Activated CD4-positive, alpha-beta memory T cell treated with anti-CD3 and anti-CD28 coated beads for 36 hours (primary cell): Measurements from ENCODE around the gene GLRX5. TPM values are rescaled to one million over a fixed set of nuclear protein-coding genes. Genes with fewer than 3 reads are reported as not detected.

ENCODE experiments used
- CTCF ChIA-PET: fragments of 350-600 bp; sonication (Branson Sonifier 250); formaldehyde crosslinking; loops from one replicate; lab custom pipeline; 2021; ENCODE audit warnings: antibody characterized with exemption, inconsistent platforms; lab: Charles Lee
- POLR2A ChIA-PET: fragments of 350-600 bp; sonication (Branson Sonifier 250); formaldehyde crosslinking; loops from one replicate; lab custom pipeline; 2021; ENCODE audit warnings: antibody characterized with exemption; lab: Charles Lee
- DNase-seq: peaks from one replicate; pipeline ENCODE4 v3.0.0-alpha.2; 2020
- H3K27ac Mint-ChIP-seq: one replicate; pipeline ENCODE4 v1.8.0; 2021; ENCODE audit warnings: mixed read lengths
- H3K27me3 Mint-ChIP-seq: one replicate; pipeline ENCODE4 v1.8.0; 2021; ENCODE audit warnings: mixed read lengths
- H3K36me3 Mint-ChIP-seq: one replicate; pipeline ENCODE4 v1.8.0; 2021; ENCODE audit warnings: mixed read lengths
- H3K4me1 Mint-ChIP-seq: one replicate; pipeline ENCODE4 v1.8.0; 2021; ENCODE audit warnings: low read depth, mixed read lengths
- H3K4me3 Mint-ChIP-seq: one replicate; pipeline ENCODE4 v1.8.0; 2021; ENCODE audit warnings: mild to moderate bottlenecking, mixed read lengths
- H3K9me3 Mint-ChIP-seq: one replicate; pipeline ENCODE4 v1.8.0; 2021; ENCODE audit warnings: mixed read lengths
- intact Hi-C: fragments of 100-400 bp; cut with micrococcal nuclease; formaldehyde crosslinking; loops from one replicate; pipeline ENCODE4 v1.15.1; 2023
- total RNA-seq, 2 experiments: library from RNA; stranded (reverse); gene quantifications; one replicate each; pipeline ENCODE4 v1.2.3, GENCODE V29; 2021

GLRX5 gene
- total RNA-seq, 2 experiments from 2014 or later: 31.8 to 32.2 TPM

DNA sequence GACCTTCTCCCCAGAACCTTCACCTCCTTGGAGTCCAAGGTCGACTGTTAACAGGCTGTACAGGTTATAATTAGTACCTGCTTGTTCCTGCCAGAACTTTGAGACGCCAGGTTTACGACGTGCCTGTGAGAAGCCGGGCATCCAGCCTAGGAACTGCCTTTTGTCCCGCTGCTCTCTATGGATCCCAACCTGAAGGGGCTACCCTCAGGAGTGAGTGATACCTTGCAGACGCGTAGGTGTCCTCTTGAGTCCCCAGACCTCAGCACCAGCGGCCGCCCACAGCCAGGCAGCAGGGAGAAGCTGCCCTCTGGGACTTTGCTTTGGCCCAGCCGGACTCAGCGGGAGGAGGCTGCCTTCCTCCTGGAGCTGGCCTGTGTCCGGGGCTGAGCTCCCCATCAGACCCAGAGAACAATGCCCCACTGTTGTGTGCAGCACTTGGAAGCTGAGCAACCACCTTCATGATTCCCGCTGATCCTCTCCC, 34.6 kb upstream of the GLRX5 start:
- intact Hi-C loops: no loop called here
- CTCF ChIA-PET: no interaction called here
- no peaks in the 10 kb centered on the region for H3K9me3 Mint-ChIP-seq
- no peaks in the 10 kb centered on the region for H3K27me3 Mint-ChIP-seq
- DNase-seq: no peak
- peaks cover 9% of the 10 kb centered on the region for H3K36me3 Mint-ChIP-seq
- POLR2A ChIA-PET: interaction anchor here (1.1 kb wide), 1 partner anchor 23 kb away, joined by 4 read pairs; no protein-coding TSS in a partner anchor
- H3K4me3 Mint-ChIP-seq: no peak overlapping the region
- H3K4me1 Mint-ChIP-seq: peaks cover 79% of the 10 kb centered on the region
- no peak overlapping the region for H3K27ac Mint-ChIP-seq

DNA sequence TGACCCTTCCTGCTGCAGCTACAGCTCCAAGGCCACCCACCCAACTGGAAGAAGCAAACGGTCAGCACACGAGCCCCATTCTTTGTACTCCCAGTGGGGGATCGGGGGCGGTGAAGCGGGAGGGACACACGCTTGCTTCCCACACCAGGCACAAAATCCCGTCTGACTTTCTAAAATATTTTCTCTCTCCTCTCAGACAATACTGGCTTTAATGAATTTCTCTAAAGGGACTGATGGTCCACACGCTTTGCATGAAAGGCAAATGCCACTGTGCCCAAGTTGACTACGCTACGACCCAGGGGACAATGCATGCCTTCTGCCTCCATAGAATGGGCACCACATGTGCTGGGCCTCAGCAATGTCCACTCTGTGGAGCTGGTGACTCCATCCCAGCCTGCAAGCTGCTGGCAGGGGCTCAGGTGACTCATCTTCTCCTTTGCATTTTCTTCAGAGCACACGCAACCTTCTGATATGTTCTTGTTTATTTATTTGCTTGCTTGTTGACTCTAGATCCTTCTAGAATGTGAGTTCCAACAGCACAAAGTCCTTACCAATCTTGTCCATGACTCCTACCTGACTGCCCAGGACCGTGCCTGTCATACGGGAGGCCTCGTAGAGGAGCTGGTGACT, 34.0 kb upstream of the GLRX5 start:
- ChIA-PET CTCF (no interaction called here), POLR2A (interaction anchor here (1.1 kb wide), 1 partner anchor 22 kb away, joined by 4 read pairs; no protein-coding TSS in a partner anchor)
- peaks cover 77% of the 10 kb centered on the region for H3K4me1 Mint-ChIP-seq
- intact Hi-C loops: no loop called here
- no peak for DNase-seq
- H3K4me3 Mint-ChIP-seq: no peak overlapping the region
- no peaks in the 10 kb centered on the region for H3K9me3 Mint-ChIP-seq
- H3K27ac Mint-ChIP-seq: no peak overlapping the region
- H3K36me3 Mint-ChIP-seq: peaks cover 9% of the 10 kb centered on the region
- H3K27me3 Mint-ChIP-seq: no peaks in the 10 kb centered on the region

DNA sequence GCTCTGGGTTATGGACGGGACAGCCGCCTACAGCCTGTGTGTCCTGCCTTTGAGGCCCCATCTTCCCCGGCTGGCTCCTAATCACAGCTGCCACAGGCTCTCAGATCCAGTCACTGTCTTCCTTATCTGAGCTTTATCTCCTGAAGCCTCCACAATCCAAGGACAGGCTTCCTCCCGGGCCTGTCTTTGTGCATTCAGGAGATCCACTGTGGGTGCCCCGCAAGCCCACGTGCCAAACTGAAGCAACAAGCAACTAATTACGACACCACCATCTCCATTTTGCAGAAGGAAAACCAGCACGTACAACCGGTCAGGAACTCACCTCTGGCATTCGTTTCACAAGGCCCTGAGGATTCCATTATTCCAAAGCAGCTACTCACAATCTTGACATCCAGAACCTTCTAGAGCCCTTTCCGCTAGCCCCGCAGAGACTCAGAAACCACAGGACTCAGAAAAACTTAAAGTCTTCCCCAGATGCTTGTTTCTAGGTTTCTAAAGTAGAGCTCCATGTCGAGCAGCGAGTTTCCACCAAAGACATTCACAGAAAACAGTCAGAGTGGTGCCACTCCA, 32.4 kb upstream of the GLRX5 start:
- POLR2A ChIA-PET: interaction anchor here (3.5 kb wide), 1 partner anchor 12 kb away, joined by 27 read pairs; the partner anchor contains the start of gene SYNE3
- intact Hi-C loops: no loop called here
- no peaks in the 10 kb centered on the region for H3K27me3 Mint-ChIP-seq
- H3K36me3 Mint-ChIP-seq: peaks cover 19% of the 10 kb centered on the region
- H3K27ac Mint-ChIP-seq: no peak overlapping the region
- CTCF ChIA-PET: interaction anchor here (0.7 to 1.1 kb wide), 3 partner anchors 11 to 60 kb away, joined by 3 to 4 read pairs (median 4); no protein-coding TSS in a partner anchor
- H3K4me3 Mint-ChIP-seq: no peak overlapping the region
- H3K4me1 Mint-ChIP-seq: peaks cover 76% of the 10 kb centered on the region
- H3K9me3 Mint-ChIP-seq: no peaks in the 10 kb centered on the region
- DNase-seq: no peak

DNA sequence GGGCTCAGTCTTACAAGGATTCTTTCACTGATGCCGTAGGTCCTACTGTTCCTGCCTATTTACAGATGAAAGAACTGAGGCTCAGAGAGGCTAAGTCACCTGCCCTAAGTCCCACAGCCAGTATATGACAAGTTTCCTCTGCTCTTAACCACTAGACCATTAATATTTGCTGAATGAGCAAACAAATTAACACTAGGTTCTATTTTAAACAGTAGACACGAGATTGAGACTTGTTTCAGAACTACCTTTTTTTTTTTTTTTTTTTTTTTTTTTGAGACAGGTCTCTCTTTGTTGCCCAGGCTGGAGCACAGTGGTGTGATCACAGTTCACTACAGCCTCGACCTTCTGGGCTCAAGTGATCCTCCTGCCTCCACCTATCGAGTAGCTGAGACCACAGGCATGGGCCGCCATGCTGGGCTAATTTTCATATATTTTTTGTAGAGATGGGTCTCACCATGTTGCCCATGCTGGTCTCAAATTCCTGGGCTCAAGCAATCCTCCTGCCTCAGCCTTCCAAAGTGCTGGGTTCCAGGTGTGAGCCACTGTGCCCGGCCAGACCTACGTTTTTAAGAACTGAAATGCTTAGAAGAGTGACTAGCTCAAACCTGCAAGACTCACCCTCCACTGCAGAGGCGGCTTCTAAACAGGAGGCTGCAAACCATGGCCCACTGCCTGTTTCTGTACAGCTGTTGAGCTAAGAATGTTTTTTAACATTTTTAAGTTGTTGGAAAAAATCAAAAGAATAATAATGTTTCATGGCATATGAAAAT, 31.3 kb upstream of the GLRX5 start:
- H3K36me3 Mint-ChIP-seq: peaks cover 19% of the 10 kb centered on the region
- POLR2A ChIA-PET: interaction anchor here (0.9 to 3.6 kb wide), 7 partner anchors 7 to 23 kb away, joined by 3 to 27 read pairs (median 5); partner anchors contain the start of gene SYNE3
- H3K9me3 Mint-ChIP-seq: no peaks in the 10 kb centered on the region
- intact Hi-C loops: loop anchor here (1.0 kb wide), 2 partner anchors 8 to 12 kb away; no protein-coding TSS in a partner anchor
- H3K4me3 Mint-ChIP-seq: no peak overlapping the region
- H3K27ac Mint-ChIP-seq: peak overlapping the region; percentile 84
- no peaks in the 10 kb centered on the region for H3K27me3 Mint-ChIP-seq
- no peak for DNase-seq
- H3K4me1 Mint-ChIP-seq: peaks cover 84% of the 10 kb centered on the region
- CTCF ChIA-PET: interaction anchor here (1.1 to 2.6 kb wide), 8 partner anchors 9 to 61 kb away, joined by 3 to 12 read pairs (median 4); no protein-coding TSS in a partner anchor

DNA sequence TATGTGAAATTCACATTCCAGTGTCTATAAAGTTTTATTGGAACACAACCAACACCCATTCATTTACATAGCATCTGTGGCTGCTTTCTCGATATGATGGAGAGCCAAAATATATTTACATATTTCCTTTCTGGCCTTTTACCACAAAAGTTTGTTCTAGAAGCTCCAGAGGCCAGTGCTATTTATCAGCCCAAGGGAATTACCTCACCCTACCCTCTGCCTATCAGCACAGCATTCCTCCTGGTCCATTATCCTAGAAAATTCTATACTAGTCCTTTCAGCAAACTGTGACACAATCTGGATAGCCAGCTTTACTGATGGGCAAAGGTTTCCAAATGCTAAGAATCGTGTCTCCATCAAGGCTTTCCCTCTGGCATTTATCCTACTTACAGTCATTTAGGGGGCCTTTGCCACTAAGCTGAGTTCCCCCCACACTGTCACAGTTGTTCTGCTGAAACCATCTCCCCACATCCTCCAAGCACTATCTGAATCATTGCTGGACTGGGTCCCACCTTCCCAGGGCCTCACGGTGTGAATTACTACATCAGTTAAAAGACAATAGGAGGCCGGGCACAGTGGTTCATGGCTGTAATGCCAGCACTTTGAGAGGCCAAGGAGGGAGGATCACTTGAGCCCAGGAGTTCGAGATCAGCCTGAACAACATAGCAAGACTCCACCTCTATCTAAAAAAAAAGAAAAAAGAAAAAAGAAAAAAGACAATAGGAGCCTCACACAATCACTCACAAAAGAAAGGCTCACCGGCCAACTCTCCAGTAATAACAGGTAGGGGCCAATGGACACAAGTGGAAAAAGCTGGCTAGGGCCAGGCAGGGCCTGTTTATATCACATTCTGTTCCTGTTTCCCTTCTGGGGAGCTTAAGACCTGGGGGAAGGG, 30.5 kb upstream of the GLRX5 start:
- H3K36me3 Mint-ChIP-seq: peaks cover 19% of the 10 kb centered on the region
- DNase-seq: peak; percentile 71
- POLR2A ChIA-PET: interaction anchor here (0.7 to 3.6 kb wide), 8 partner anchors 8 to 24 kb away, joined by 3 to 27 read pairs (median 4); partner anchors contain the start of gene SYNE3
- H3K27me3 Mint-ChIP-seq: no peaks in the 10 kb centered on the region
- no peaks in the 10 kb centered on the region for H3K9me3 Mint-ChIP-seq
- peak overlapping the region; percentile 57 for H3K4me3 Mint-ChIP-seq
- H3K27ac Mint-ChIP-seq: peak overlapping the region; percentile 84
- intact Hi-C loops: loop anchor here (1.0 kb wide), 2 partner anchors 9 to 11 kb away; no protein-coding TSS in a partner anchor
- CTCF ChIA-PET: interaction anchor here (1.1 to 2.6 kb wide), 10 partner anchors 8 to 77 kb away, joined by 3 to 12 read pairs (median 5); no protein-coding TSS in a partner anchor
- peaks cover 83% of the 10 kb centered on the region for H3K4me1 Mint-ChIP-seq

DNA sequence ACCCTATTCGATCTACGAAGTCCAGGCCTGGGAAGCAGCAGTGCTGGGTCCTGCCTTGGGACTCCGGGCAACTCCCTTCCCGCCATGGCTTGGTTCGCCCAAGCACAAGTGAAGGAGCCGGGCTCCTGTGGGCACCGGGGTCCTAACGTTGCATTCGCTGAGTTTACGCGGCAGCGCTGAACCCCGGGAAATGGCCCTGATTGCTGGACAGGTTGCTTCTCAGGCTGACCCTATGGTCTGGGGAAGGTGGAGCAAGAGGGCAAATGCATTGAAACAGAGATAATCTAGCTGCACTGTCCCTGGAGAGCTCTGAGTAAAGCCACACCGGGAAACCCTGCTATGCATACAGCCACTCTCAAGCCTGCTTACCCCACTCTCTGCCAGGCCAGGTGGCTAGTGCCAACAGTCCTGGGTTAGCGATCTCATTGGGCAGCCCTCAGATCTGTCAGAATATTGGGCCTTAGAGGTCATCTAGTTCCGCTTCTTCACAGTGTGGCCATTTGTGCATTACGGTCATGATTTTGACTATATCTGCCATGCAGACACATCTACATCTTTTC, 29.7 kb upstream of the GLRX5 start:
- Mint-ChIP-seq H3K27ac (no peak overlapping the region), H3K4me3 (no peak overlapping the region), H3K27me3 (no peaks in the 10 kb centered on the region), H3K36me3 (peaks cover 19% of the 10 kb centered on the region), H3K4me1 (peaks cover 85% of the 10 kb centered on the region), H3K9me3 (no peaks in the 10 kb centered on the region)
- CTCF ChIA-PET: interaction anchor here (0.6 to 2.6 kb wide), 8 partner anchors 9 to 405 kb away, joined by 3 to 12 read pairs (median 6); no protein-coding TSS in a partner anchor
- no peak for DNase-seq
- POLR2A ChIA-PET: interaction anchor here (0.7 to 3.6 kb wide), 7 partner anchors 9 to 25 kb away, joined by 3 to 27 read pairs (median 5); partner anchors contain the start of gene SYNE3
- intact Hi-C loops: no loop called here

DNA sequence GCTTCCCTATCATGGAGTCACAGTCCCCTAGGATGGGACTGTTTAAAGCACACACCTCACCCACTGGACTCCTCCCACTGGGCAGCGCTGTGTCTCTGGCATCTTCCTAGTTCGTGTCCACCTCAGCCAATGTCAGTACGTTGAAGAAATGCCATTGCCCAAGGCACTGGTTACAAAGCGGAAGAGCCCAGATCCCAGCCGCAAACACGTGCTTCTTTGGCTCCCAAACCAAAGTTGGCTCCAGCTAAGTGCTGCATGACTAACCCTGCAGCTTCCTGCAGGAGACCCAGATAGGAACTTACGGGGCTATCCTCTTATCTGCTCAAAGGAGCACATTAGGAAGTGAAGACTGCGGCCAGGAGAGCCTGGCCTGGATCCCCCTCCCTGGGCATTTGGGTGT, 27.7 kb upstream of the GLRX5 start:
- peaks cover 14% of the 10 kb centered on the region for H3K36me3 Mint-ChIP-seq
- ChIA-PET POLR2A (interaction anchor here (2.5 kb wide), 1 partner anchor 16 kb away, joined by 9 read pairs; no protein-coding TSS in a partner anchor), CTCF (interaction anchor here (3.0 kb wide), 1 partner anchor 20 kb away, joined by 16 read pairs; no protein-coding TSS in a partner anchor)
- H3K4me3 Mint-ChIP-seq: no peak overlapping the region
- intact Hi-C loops: no loop called here
- DNase-seq: no peak
- no peaks in the 10 kb centered on the region for H3K9me3 Mint-ChIP-seq
- no peaks in the 10 kb centered on the region for H3K27me3 Mint-ChIP-seq
- no peak overlapping the region for H3K27ac Mint-ChIP-seq
- peaks cover 82% of the 10 kb centered on the region for H3K4me1 Mint-ChIP-seq

DNA sequence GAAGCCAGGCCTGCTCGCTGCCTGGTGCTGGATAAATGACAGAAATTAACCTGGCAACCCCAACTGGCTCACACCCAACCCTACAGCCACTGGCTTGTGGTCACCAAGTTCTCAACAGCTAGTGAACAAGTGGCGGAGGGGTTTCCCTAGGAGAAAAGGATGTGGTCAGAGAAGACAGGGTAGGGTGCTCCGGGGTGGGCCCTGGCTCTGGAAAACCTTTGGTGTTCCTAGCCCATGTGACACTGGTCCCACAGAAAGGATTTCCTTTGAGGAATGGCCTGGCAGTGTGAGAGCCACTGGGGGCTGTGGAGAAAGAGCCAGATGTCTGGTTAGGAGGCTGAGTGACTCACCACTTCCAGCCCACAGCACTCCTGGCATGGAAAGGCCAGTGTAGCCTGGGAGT, 27.1 kb upstream of the GLRX5 start:
- Mint-ChIP-seq H3K27me3 (no peaks in the 10 kb centered on the region), H3K4me3 (no peak overlapping the region), H3K4me1 (peaks cover 78% of the 10 kb centered on the region), H3K36me3 (peaks cover 11% of the 10 kb centered on the region), H3K27ac (peak overlapping the region; percentile 8), H3K9me3 (no peaks in the 10 kb centered on the region)
- ChIA-PET POLR2A (interaction anchor here (2.5 kb wide), 1 partner anchor 15 kb away, joined by 9 read pairs; no protein-coding TSS in a partner anchor), CTCF (interaction anchor here (1.7 to 3.0 kb wide), 2 partner anchors 19 to 66 kb away, joined by 6 to 16 read pairs; no protein-coding TSS in a partner anchor)
- peak; percentile 50 for DNase-seq
- intact Hi-C loops: no loop called here

DNA sequence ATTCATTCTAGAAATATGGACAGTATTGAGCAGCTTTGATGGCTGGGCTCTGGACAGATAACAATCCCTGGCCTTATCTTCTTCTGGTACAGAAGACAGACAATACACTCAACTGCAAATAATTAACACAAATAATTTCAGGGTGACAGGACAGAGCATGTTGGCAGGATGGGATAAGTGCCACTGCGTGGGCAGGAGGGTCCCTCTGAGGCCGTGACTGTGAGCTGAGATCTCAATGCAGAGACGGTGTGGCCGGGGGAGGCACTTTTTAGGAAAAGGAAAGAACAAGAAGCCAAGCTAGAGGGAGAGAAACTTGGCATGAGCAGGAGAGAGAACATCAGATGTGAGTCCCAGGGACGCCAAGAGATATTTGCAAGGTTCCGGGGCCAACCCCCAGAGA, 26.5 kb upstream of the GLRX5 start:
- DNase-seq: peak; percentile 6
- H3K9me3 Mint-ChIP-seq: no peaks in the 10 kb centered on the region
- intact Hi-C loops: no loop called here
- ChIA-PET CTCF (interaction anchor here (1.1 to 3.0 kb wide), 3 partner anchors 14 to 66 kb away, joined by 4 to 16 read pairs (median 6); no protein-coding TSS in a partner anchor), POLR2A (interaction anchor here (2.5 kb wide), 1 partner anchor 15 kb away, joined by 9 read pairs; no protein-coding TSS in a partner anchor)
- H3K27me3 Mint-ChIP-seq: no peaks in the 10 kb centered on the region
- peaks cover 15% of the 10 kb centered on the region for H3K36me3 Mint-ChIP-seq
- no peak overlapping the region for H3K27ac Mint-ChIP-seq
- peaks cover 79% of the 10 kb centered on the region for H3K4me1 Mint-ChIP-seq
- H3K4me3 Mint-ChIP-seq: no peak overlapping the region

DNA sequence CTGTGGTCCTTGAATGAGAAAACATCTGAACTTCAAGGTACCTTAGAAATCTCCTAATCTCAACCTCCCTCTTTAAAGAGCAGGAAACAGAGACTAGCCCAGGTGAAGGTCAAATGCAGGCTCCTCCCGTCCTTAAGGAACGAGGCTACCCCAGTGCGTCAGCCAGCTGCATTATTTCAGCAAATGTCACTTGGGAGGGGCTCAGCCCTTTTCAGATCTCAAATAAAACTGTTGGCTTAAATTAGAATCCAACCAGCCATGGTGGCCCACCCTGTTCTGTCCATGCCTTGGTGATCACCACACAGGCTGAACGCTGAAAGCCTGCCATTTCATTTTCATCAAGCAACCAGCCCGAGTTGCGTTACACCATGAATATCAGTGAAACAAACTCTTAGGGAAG, 25.4 kb upstream of the GLRX5 start:
- CTCF ChIA-PET: interaction anchor here (1.1 to 3.0 kb wide), 2 partner anchors 13 to 17 kb away, joined by 4 to 16 read pairs; no protein-coding TSS in a partner anchor
- H3K27ac Mint-ChIP-seq: no peak overlapping the region
- no peak overlapping the region for H3K4me3 Mint-ChIP-seq
- H3K36me3 Mint-ChIP-seq: peaks cover 15% of the 10 kb centered on the region
- intact Hi-C loops: no loop called here
- H3K9me3 Mint-ChIP-seq: no peaks in the 10 kb centered on the region
- DNase-seq: no peak
- no peaks in the 10 kb centered on the region for H3K27me3 Mint-ChIP-seq
- POLR2A ChIA-PET: interaction anchor here (2.5 kb wide), 1 partner anchor 14 kb away, joined by 9 read pairs; no protein-coding TSS in a partner anchor
- H3K4me1 Mint-ChIP-seq: peaks cover 75% of the 10 kb centered on the region
